ENCODE measurements around the gene TBX5.

The TBX5 gene

DNA sequence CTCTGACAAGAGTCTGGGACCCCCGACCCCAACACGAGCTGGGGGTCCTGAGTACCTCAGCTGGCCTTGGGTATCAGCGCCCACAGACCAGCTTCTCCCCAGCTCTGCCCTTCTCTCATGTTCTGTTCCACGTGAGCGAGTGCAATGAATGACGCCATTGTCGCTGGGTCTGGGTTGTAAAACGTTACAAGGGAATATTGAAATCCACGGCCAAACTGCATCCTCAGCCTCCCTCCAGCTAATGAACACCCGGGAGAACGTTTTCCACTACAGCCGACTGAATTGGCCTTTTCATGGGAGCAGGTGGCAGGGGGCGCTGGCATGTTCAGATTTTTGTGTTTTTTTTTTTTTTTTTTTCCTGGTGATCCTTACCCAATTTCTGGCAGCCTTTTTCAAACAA, 34.7 kb downstream of the TBX5 start:
- Histone ChIP-seq H4K20me1 (ENCODE audit: insufficient read depth, low read length) (no peaks in the 10 kb centered on the region), H3K9me3 (ENCODE audit: insufficient read depth, low read length, severe bottlenecking) (no peaks in the 10 kb centered on the region), H3K4me3 (ENCODE audit: low read depth in 1 of 2, low read length in 2 of 2) (no peak overlapping the region), H3K4me2 (ENCODE audit: insufficient read depth, low read length) (no peak overlapping the region), H3K27ac (ENCODE audit: low read length) (no peak overlapping the region), H3K79me2 (ENCODE audit: insufficient read depth, low read length) (no peaks in the 10 kb centered on the region), H2AFZ (ENCODE audit: low read depth, low read length) (no peak overlapping the region), H3K9ac (ENCODE audit: low read depth, low read length) (no peak overlapping the region), H3K4me1 (ENCODE audit: insufficient read depth, low read length) (no peaks in the 10 kb centered on the region), H3K36me3 (ENCODE audit: insufficient read depth, low read length) (no peaks in the 10 kb centered on the region), H3K27me3 (ENCODE audit: insufficient read depth, low read length, poor library complexity) (no peaks in the 10 kb centered on the region)
- DNase-seq (no peak), ATAC-seq (ENCODE audit: insufficient read depth, low read depth) (no peak)
- TF ChIP-seq, protein P1, sequence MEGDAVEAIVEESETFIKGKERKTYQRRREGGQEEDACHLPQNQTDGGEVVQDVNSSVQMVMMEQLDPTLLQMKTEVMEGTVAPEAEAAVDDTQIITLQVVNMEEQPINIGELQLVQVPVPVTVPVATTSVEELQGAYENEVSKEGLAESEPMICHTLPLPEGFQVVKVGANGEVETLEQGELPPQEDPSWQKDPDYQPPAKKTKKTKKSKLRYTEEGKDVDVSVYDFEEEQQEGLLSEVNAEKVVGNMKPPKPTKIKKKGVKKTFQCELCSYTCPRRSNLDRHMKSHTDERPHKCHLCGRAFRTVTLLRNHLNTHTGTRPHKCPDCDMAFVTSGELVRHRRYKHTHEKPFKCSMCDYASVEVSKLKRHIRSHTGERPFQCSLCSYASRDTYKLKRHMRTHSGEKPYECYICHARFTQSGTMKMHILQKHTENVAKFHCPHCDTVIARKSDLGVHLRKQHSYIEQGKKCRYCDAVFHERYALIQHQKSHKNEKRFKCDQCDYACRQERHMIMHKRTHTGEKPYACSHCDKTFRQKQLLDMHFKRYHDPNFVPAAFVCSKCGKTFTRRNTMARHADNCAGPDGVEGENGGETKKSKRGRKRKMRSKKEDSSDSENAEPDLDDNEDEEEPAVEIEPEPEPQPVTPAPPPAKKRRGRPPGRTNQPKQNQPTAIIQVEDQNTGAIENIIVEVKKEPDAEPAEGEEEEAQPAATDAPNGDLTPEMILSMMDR (IDR thresholded peaks at IDR 0.05; ENCODE audit: borderline replicate concordance, extremely low read depth, low read length, poor library complexity, severe bottlenecking), result no peak
- no peak for TF ChIP-seq EZH2 (IDR thresholded peaks at IDR 0.05; ENCODE audit: borderline replicate concordance, low read depth, low read length, severe bottlenecking)

DNA sequence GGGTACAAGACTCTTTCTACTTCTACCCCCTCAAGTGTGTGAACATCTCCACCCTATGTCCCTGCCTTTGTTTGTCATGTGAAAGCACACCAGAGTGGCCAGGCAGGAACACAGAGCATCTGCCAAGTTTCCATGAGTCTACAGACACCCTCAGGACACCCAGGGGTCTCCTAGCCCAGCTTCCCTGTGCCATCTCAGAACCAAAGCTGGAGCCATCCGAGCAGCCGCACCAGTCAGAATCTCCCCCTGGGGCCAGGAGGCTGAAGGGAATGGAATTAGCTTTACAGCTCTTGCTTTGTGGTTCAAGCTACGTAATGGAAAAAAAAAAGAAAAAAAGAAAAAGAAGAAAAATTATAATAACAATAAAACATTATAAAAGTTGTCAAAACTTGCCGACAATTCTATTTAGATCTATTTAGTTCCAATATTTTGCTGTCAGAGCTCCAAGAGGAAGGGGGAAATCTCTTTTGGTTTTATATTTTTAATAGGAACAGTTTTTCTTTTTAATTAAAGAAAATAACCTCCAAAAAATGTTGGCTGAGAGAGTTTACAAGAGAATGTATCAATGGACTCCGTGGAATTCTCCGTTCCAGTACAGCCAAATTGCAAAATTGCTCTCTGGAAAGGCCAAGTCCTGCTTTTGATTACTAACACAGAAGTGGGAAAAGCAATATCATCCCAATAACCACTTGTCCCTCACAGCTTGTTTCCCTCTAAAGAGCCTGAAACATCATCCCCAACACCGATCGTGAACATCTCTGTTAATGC, 37.1 kb downstream of the TBX5 start:
- H3K4me1 ChIP-seq (ENCODE audit: insufficient read depth, low read length), result no peaks in the 10 kb centered on the region
- no peak overlapping the region for H3K27ac ChIP-seq (ENCODE audit: low read length)
- no peaks in the 10 kb centered on the region for H3K36me3 ChIP-seq (ENCODE audit: insufficient read depth, low read length)
- no peaks in the 10 kb centered on the region for H3K9me3 ChIP-seq (ENCODE audit: insufficient read depth, low read length, severe bottlenecking)
- H3K9ac ChIP-seq (ENCODE audit: low read depth, low read length), result no peak overlapping the region
- no peak for DNase-seq
- H3K79me2 ChIP-seq (ENCODE audit: insufficient read depth, low read length), result no peaks in the 10 kb centered on the region
- no peaks in the 10 kb centered on the region for H4K20me1 ChIP-seq (ENCODE audit: insufficient read depth, low read length)
- no peaks in the 10 kb centered on the region for H3K27me3 ChIP-seq (ENCODE audit: insufficient read depth, low read length, poor library complexity)
- no peak overlapping the region for H3K4me3 ChIP-seq (ENCODE audit: low read depth in 1 of 2, low read length in 2 of 2)
- H3K4me2 ChIP-seq (ENCODE audit: insufficient read depth, low read length), result no peak overlapping the region
- no peak for ATAC-seq (ENCODE audit: insufficient read depth, low read depth)
- no peak for TF ChIP-seq EZH2 (IDR thresholded peaks at IDR 0.05; ENCODE audit: borderline replicate concordance, low read depth, low read length, severe bottlenecking)
- TF ChIP-seq, protein P1 (IDR thresholded peaks at IDR 0.05; ENCODE audit: borderline replicate concordance, extremely low read depth, low read length, poor library complexity, severe bottlenecking), result no peak
- H2AFZ ChIP-seq (ENCODE audit: low read depth, low read length), result no peak overlapping the region

DNA sequence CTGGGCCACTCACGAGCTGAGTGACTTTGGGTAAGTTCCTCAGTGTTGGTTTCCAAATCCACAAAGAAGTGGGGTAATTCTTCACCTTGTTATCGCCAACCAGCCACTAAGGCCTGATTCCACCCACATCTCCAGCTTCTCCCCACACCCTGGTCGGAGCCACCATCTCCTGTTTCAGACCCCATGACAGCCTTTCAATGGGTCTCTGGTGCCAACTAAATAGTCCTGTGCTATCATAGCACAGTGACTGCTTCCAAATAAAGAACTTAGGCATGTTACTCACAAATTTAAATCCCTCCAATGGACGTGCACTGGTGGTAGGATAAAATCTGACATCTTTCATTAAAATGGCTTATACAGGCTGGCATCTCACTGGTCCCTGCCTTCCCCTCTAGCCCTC, 44.0 kb downstream of the TBX5 start:
- no peaks in the 10 kb centered on the region for H3K36me3 ChIP-seq (ENCODE audit: insufficient read depth, low read length)
- no peak overlapping the region for H3K9ac ChIP-seq (ENCODE audit: low read depth, low read length)
- no peaks in the 10 kb centered on the region for H3K27me3 ChIP-seq (ENCODE audit: insufficient read depth, low read length, poor library complexity)
- no peak for TF ChIP-seq EZH2 (IDR thresholded peaks at IDR 0.05; ENCODE audit: borderline replicate concordance, low read depth, low read length, severe bottlenecking)
- TF ChIP-seq, protein P1 (IDR thresholded peaks at IDR 0.05; ENCODE audit: borderline replicate concordance, extremely low read depth, low read length, poor library complexity, severe bottlenecking), result no peak
- no peak for ATAC-seq (ENCODE audit: insufficient read depth, low read depth)
- no peak overlapping the region for H2AFZ ChIP-seq (ENCODE audit: low read depth, low read length)
- H3K4me2 ChIP-seq (ENCODE audit: insufficient read depth, low read length), result no peak overlapping the region
- H3K27ac ChIP-seq (ENCODE audit: low read length), result no peak overlapping the region
- no peak for DNase-seq
- no peaks in the 10 kb centered on the region for H3K9me3 ChIP-seq (ENCODE audit: insufficient read depth, low read length, severe bottlenecking)
- H3K4me3 ChIP-seq (ENCODE audit: low read depth in 1 of 2, low read length in 2 of 2), result no peak overlapping the region
- H4K20me1 ChIP-seq (ENCODE audit: insufficient read depth, low read length), result no peaks in the 10 kb centered on the region
- H3K4me1 ChIP-seq (ENCODE audit: insufficient read depth, low read length), result no peaks in the 10 kb centered on the region
- no peaks in the 10 kb centered on the region for H3K79me2 ChIP-seq (ENCODE audit: insufficient read depth, low read length)
